ENCODE results near the gene CCSAP. TPM values are rescaled to one million over a fixed set of nuclear protein-coding genes. Genes with fewer than 3 reads are reported as not detected.

The CCSAP gene
- polyA plus RNA-seq, 1 donor from 2014 or later = 2.2 TPM

GRCh38 chr1:229374485-229374884 lies 31.6 kb upstream of the CCSAP start:
- H3K27ac Mint-ChIP-seq = no peak overlapping the region
- H3K4me3 Mint-ChIP-seq = no peak overlapping the region
- no peaks in the 10 kb centered on the region for H3K9me3 Mint-ChIP-seq
- H3K27me3 Mint-ChIP-seq = peaks cover 8% of the 10 kb centered on the region
- no peaks in the 10 kb centered on the region for H3K36me3 Mint-ChIP-seq
- peaks cover 5 to 8% (median 8%) of the 10 kb centered on the region in 3 donors for H3K4me1 Mint-ChIP-seq

GRCh38 chr1:229373395-229373794 lies 30.5 kb upstream of the CCSAP start:
- Mint-ChIP-seq H3K36me3 (no peaks in the 10 kb centered on the region), H3K4me1 (peaks cover 3 to 8% (median 8%) of the 10 kb centered on the region in 3 donors), H3K27ac (no peak overlapping the region), H3K9me3 (no peaks in the 10 kb centered on the region), H3K4me3 (no peak overlapping the region), H3K27me3 (peaks cover 8% of the 10 kb centered on the region)

GRCh38 chr1:229372251-229372650 lies 29.4 kb upstream of the CCSAP start:
- Mint-ChIP-seq H3K9me3 (no peaks in the 10 kb centered on the region), H3K4me1 (peaks cover 3 to 8% (median 8%) of the 10 kb centered on the region in 3 donors), H3K27me3 (peaks cover 10% of the 10 kb centered on the region), H3K4me3 (no peak overlapping the region), H3K36me3 (no peaks in the 10 kb centered on the region), H3K27ac (no peak overlapping the region)

GRCh38 chr1:229371624-229372023 lies 28.8 kb upstream of the CCSAP start:
- H3K9me3 Mint-ChIP-seq = no peaks in the 10 kb centered on the region
- peaks cover 3 to 8% (median 8%) of the 10 kb centered on the region in 3 donors for H3K4me1 Mint-ChIP-seq
- no peak overlapping the region for H3K27ac Mint-ChIP-seq
- peaks cover 10% of the 10 kb centered on the region for H3K27me3 Mint-ChIP-seq
- H3K4me3 Mint-ChIP-seq = no peak overlapping the region
- H3K36me3 Mint-ChIP-seq = no peaks in the 10 kb centered on the region

- H3K27ac Mint-ChIP-seq = peak overlapping the region in 2 of 3 donors; percentile 26 to 27
- peak overlapping the region in 1 of 4 donors; percentile 5 for H3K4me3 Mint-ChIP-seq
- H3K4me1 Mint-ChIP-seq = peaks cover 3 to 8% (median 8%) of the 10 kb centered on the region in 3 donors
- no peaks in the 10 kb centered on the region for H3K36me3 Mint-ChIP-seq
- H3K9me3 Mint-ChIP-seq = peaks cover 3 to 9% (median 6%) of the 10 kb centered on the region in 3 donors
- H3K27me3 Mint-ChIP-seq = peaks cover 10% of the 10 kb centered on the region
Observed at GRCh38 chr1:229370601-229371021, 27.8 kb upstream of the CCSAP start.

- peaks cover 3 to 17% (median 11%) of the 10 kb centered on the region in 3 donors for H3K9me3 Mint-ChIP-seq
- H3K27ac Mint-ChIP-seq = no peak overlapping the region
- no peak overlapping the region for H3K4me3 Mint-ChIP-seq
- H3K27me3 Mint-ChIP-seq = peaks cover 19% of the 10 kb centered on the region
- peaks cover 3 to 8% (median 8%) of the 10 kb centered on the region in 3 donors for H3K4me1 Mint-ChIP-seq
- H3K36me3 Mint-ChIP-seq = peaks cover 2% of the 10 kb centered on the region
Observed at GRCh38 chr1:229368347-229368746, 25.5 kb upstream of the CCSAP start.

GRCh38 chr1:229365569-229365968 lies 22.7 kb upstream of the CCSAP start:
- H3K27me3 Mint-ChIP-seq = peaks cover 18% of the 10 kb centered on the region
- peak overlapping the region in 1 of 3 donors; percentile 20 for H3K27ac Mint-ChIP-seq
- H3K4me1 Mint-ChIP-seq = peaks cover 2 to 5% (median 3%) of the 10 kb centered on the region in 3 donors
- peaks cover 2% of the 10 kb centered on the region for H3K36me3 Mint-ChIP-seq
- H3K9me3 Mint-ChIP-seq = peaks cover 3 to 17% (median 11%) of the 10 kb centered on the region in 3 donors
- no peak overlapping the region for H3K4me3 Mint-ChIP-seq

GRCh38 chr1:229364207-229365065 lies 21.6 kb upstream of the CCSAP start:
- Mint-ChIP-seq H3K36me3 (peaks cover 2% of the 10 kb centered on the region), H3K4me1 (no peaks in the 10 kb centered on the region), H3K27ac (no peak overlapping the region), H3K27me3 (peaks cover 16% of the 10 kb centered on the region), H3K9me3 (peaks cover 3 to 17% (median 11%) of the 10 kb centered on the region in 3 donors), H3K4me3 (no peak overlapping the region)

GRCh38 chr1:229363723-229364122 lies 20.9 kb upstream of the CCSAP start:
- H3K36me3 Mint-ChIP-seq = peaks cover 2% of the 10 kb centered on the region
- H3K4me3 Mint-ChIP-seq = no peak overlapping the region
- peaks cover 17% of the 10 kb centered on the region for H3K27me3 Mint-ChIP-seq
- H3K9me3 Mint-ChIP-seq = peaks cover 3 to 17% (median 11%) of the 10 kb centered on the region in 3 donors
- H3K27ac Mint-ChIP-seq = no peak overlapping the region
- no peaks in the 10 kb centered on the region for H3K4me1 Mint-ChIP-seq

GRCh38 chr1:229360420-229360819 lies 17.6 kb upstream of the CCSAP start:
- H3K9me3 Mint-ChIP-seq = peaks cover 0 to 7% (median 7%) of the 10 kb centered on the region in 3 donors
- no peak overlapping the region for H3K27ac Mint-ChIP-seq
- peaks cover 5% of the 10 kb centered on the region for H3K36me3 Mint-ChIP-seq
- H3K4me1 Mint-ChIP-seq = no peaks in the 10 kb centered on the region
- peaks cover 24% of the 10 kb centered on the region for H3K27me3 Mint-ChIP-seq
- peak overlapping the region in 1 of 4 donors; percentile 23 for H3K4me3 Mint-ChIP-seq

- no peak overlapping the region for H3K4me3 Mint-ChIP-seq
- H3K27me3 Mint-ChIP-seq = peaks cover 17% of the 10 kb centered on the region
- peaks cover 5% of the 10 kb centered on the region for H3K36me3 Mint-ChIP-seq
- no peak overlapping the region for H3K27ac Mint-ChIP-seq
- H3K4me1 Mint-ChIP-seq = no peaks in the 10 kb centered on the region
- peaks cover 0 to 8% (median 3%) of the 10 kb centered on the region in 3 donors for H3K9me3 Mint-ChIP-seq
Observed at GRCh38 chr1:229355661-229356060, 12.8 kb upstream of the CCSAP start.

GRCh38 chr1:229354226-229354625 lies 11.4 kb upstream of the CCSAP start:
- H3K27ac Mint-ChIP-seq = no peak overlapping the region
- H3K36me3 Mint-ChIP-seq = peaks cover 5% of the 10 kb centered on the region
- peaks cover 16% of the 10 kb centered on the region for H3K27me3 Mint-ChIP-seq
- peaks cover 0 to 8% (median 3%) of the 10 kb centered on the region in 3 donors for H3K9me3 Mint-ChIP-seq
- no peak overlapping the region for H3K4me3 Mint-ChIP-seq
- H3K4me1 Mint-ChIP-seq = no peaks in the 10 kb centered on the region

GRCh38 chr1:229352975-229353374 lies 10.1 kb upstream of the CCSAP start:
- Mint-ChIP-seq H3K27ac (no peak overlapping the region), H3K9me3 (peaks cover 0 to 6% (median 3%) of the 10 kb centered on the region in 3 donors), H3K27me3 (peaks cover 15% of the 10 kb centered on the region), H3K4me1 (no peaks in the 10 kb centered on the region), H3K36me3 (peaks cover 5% of the 10 kb centered on the region), H3K4me3 (no peak overlapping the region)

GRCh38 chr1:229349463-229350385 lies 6.9 kb upstream of the CCSAP start:
- Mint-ChIP-seq H3K27me3 (peaks cover 20% of the 10 kb centered on the region), H3K4me1 (no peaks in the 10 kb centered on the region), H3K36me3 (peaks cover 2% of the 10 kb centered on the region), H3K4me3 (no peak overlapping the region), H3K27ac (no peak overlapping the region), H3K9me3 (no peaks in the 10 kb centered on the region)

GRCh38 chr1:229347528-229347927 lies 4.7 kb upstream of the CCSAP start:
- H3K27me3 Mint-ChIP-seq = peaks cover 21% of the 10 kb centered on the region
- peaks cover 6 to 11% (median 6%) of the 10 kb centered on the region in 3 donors for H3K4me1 Mint-ChIP-seq
- no peaks in the 10 kb centered on the region for H3K9me3 Mint-ChIP-seq
- H3K4me3 Mint-ChIP-seq = peak overlapping the region in 1 of 4 donors; percentile 25
- H3K27ac Mint-ChIP-seq = no peak overlapping the region
- no peaks in the 10 kb centered on the region for H3K36me3 Mint-ChIP-seq
